Lower leg skin (tissue), 4 donors: ENCODE measurements around the gene AKAP9. TPM values are rescaled to one million over a fixed set of nuclear protein-coding genes. Genes with fewer than 3 reads are reported as not detected.
"Not testable (repeated sequence)": the region's sequence is repeated elsewhere in the genome, so short reads cannot be mapped to it uniquely, and the experiment has no call there.

Experiments used
- DNase-seq, 2 donors: peaks; one replicate each; pipeline ENCODE4 v3.0.0-alpha.2; 2019; ENCODE audit warnings: low spot score in 2 of 2
- H3K4me3 ChIP-seq: fragments of 200-600 bp; sonication (generic); 2 replicates; pipeline ENCODE4 v1.5.1; 2017; ENCODE audit warnings: mild to moderate bottlenecking, low read depth; ENCODE audit not compliant: poor library complexity, severe bottlenecking
- CTCF ChIP-seq, 3 donors: fragments of 450-650 bp; IDR thresholded peaks; one replicate each; pipeline ENCODE4 v1.5.1; 2016; ENCODE audit warnings: antibody characterized with exemption in 3 of 3, mild to moderate bottlenecking in 3 of 3, moderate library complexity in 2 of 3
- POLR2A ChIP-seq, 2 donors: fragments of 450-650 bp; IDR thresholded peaks; one replicate each; pipeline ENCODE4 v1.6.1; 2016 to 2017; ENCODE audit warnings: antibody characterized with exemption in 2 of 2, mild to moderate bottlenecking in 1 of 2, moderate library complexity in 1 of 2
- WGBS, 2 donors: methylation state at CpG; one replicate each; pipeline ENCODE4 v1.1.5; 2018; 5-methylcytosine and 5-hydroxymethylcytosine counted together
- intact Hi-C: fragments of 100-400 bp; cut with DNase I; formaldehyde crosslinking; loops from one replicate; pipeline ENCODE4 v1.15.0; 2023; ENCODE audit warnings: low total_unique reads
- total RNA-seq, 4 donors: library from RNA; depleted of rRNA; stranded (reverse); fragments of >200 nt; gene quantifications; one replicate each; pipeline ENCODE4 v1.1.0, GENCODE V29; 2016

The AKAP9 gene
- total RNA-seq, 4 donors from 2014 or later, result 52.9 to 74.8 (median 64.4) TPM

DNA sequence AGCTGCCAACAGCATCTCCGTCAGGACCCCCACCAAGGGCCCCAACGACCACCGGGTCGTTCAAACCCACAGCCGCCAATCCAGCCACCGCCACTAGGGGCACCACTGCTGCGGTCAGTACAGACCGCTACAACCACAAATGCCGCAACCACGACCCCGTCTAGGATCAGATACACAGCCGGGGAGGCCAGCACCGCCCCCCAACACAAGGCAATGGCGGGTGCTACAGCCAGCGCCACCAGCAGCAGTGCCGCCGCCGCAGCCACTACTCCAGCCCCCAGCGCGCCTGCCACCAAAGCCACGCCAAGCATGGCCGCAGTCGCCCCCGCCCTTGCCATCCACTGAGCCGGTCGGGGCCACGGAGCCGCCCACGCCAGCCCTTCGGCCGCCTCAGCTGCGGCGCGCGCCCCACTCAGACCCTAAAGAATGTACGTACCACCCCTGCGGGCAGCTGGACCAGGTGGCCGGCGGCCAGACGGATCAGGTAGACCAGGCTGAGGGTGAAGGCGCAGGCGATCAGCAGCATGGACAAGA lies 193.1 kb downstream of the AKAP9 start:
- intact Hi-C loops, result no loop called here
- peak overlapping the region; percentile 83 for H3K4me3 ChIP-seq
- 0% methylated on average over 15 to 32 of the region's 42 CpGs for WGBS, 2 donors
- peak; percentile 70 to 94 for DNase-seq
- TF ChIP-seq POLR2A (IDR thresholded peaks at IDR 0.05) (no peak), CTCF (IDR thresholded peaks at IDR 0.05) (peak in 1 of 3 donors; percentile 69)

GRCh38 chr7:92134271-92135051 lies 193.8 kb downstream of the AKAP9 start, which contains the start of gene CYP51A1:
Gene CYP51A1, minus strand, starts transcription at chr7:92134477. Its CDS starts 113 bp downstream, at chr7:92134364.
- DNase-seq, result peak; percentile 93 to 99
- H3K4me3 ChIP-seq, result peak within 1 kb of the TSS; percentile 83
- intact Hi-C loops, result no loop called here
- TF ChIP-seq POLR2A (IDR thresholded peaks at IDR 0.05) (no peak), CTCF (IDR thresholded peaks at IDR 0.05) (no peak)
- whole genome bisulfite sequencing, 2 donors, result 1% methylated on average over 32 to 48 of the region's 73 CpGs

- 25 to 26% methylated on average over 21 of the region's 21 CpGs for WGBS, 2 donors
- no peak for TF ChIP-seq CTCF (IDR thresholded peaks at IDR 0.05)
- intact Hi-C loops, result no loop called here
- DNase-seq, result no peak
- peak overlapping the region; percentile 83 for H3K4me3 ChIP-seq
Observed at GRCh38 chr7:92135052-92135889, 194.6 kb downstream of the AKAP9 start.

DNA sequence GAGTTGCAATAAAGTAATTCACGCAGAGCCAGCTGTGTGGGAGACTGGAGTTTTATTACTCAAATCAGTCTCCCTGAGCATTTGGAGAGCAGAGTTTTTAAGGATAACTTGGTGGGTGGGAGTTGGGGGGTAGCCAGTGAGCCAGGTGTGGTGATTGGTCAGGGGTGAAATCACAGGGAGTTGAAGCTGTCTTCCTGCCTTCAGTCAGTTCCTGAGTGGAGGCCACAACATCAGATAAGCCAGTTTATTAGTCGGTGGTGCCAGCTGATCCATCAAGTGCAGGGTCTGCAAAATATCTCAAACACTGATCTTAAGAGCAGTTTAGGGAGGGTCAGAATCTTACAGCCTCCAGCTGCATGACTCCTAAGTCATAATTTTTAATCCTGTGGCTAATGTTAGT lies 196.9 kb downstream of the AKAP9 start:
- intact Hi-C loops, result no loop called here
- DNase-seq, result no peak
- 43 to 46% methylated on average over 2 of the region's 2 CpGs for WGBS, 2 donors
- no peak overlapping the region for H3K4me3 ChIP-seq
- TF ChIP-seq POLR2A (IDR thresholded peaks at IDR 0.05) (no peak), CTCF (IDR thresholded peaks at IDR 0.05) (no peak)

DNA sequence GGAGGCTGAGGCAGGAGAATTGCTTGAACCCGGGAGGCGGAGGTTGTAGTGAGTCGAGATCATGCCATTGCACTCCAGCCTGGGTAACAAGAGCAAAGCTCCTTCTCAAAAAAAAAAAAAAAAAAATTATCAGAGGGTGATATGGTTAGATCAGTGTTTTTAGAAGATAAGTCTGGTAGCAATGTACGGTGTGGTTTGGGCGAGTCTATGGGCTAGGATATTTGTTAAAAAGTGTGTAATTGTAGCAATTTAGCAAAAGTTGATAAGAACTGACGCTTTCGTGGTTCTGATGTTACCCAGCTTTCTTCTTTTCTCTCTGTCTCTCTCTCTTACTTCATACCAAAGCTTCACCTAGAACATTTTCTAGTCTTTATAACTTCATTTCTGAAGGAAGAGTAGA lies 200.5 kb downstream of the AKAP9 start:
- TF ChIP-seq POLR2A (IDR thresholded peaks at IDR 0.05) (no peak), CTCF (IDR thresholded peaks at IDR 0.05) (no peak)
- H3K4me3 ChIP-seq, result no peak overlapping the region
- 93 to 96% methylated on average over 7 of the region's 7 CpGs for WGBS, 2 donors
- no peak for DNase-seq
- intact Hi-C loops, result no loop called here

- 89 to 93% methylated on average over 9 of the region's 9 CpGs for WGBS, 2 donors
- H3K4me3 ChIP-seq, DNase-seq, intact Hi-C loops: not testable (repeated sequence)
Observed at GRCh38 chr7:92142791-92143190, 202.1 kb downstream of the AKAP9 start.

DNA sequence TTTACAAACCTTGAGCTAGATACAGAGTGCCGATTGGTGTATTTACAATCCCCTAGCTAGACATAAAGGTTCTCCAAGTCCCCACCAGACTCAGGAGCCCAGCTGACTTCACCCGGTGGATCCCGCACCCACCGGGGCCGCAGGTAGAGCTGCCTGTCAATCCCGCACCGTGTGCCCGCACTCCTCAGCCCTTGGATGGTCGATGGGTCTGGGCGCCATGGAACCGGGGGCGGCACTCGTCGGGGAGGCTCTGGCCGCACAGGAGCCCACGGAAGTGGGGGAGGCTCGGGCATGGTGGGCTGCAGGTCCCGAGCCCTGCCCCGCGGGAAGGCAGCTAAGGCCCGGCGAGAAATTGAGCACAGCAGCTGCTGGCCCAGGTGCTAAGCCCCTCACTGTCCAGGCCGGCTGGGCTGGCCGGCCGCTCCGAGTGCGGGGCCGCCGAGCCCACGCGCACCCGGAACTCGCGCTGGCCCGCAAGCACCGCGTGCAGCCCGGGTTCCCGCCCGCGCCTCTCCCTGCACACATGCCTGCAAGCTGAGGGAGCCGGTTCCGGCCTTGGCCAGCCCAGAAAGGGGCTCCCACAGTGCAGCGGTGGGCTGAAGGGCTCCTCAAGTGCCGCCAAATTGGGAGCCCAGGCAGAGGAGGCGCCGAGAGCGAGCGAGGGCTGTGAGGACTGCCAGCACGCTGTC lies 202.7 kb downstream of the AKAP9 start:
- intact Hi-C loops, H3K4me3 ChIP-seq, DNase-seq: not testable (repeated sequence)
- 94 to 95% methylated on average over 38 to 50 of the region's 50 CpGs for WGBS, 2 donors
